Glutamatergic neuron (in vitro differentiated cells): Measurements from ENCODE around the gene ATP5PB. TPM values are rescaled to one million over a fixed set of nuclear protein-coding genes. Genes with fewer than 3 reads are reported as not detected.

Experiments
- DNase-seq: peaks from one replicate; pipeline ENCODE4 v3.0.0; 2022
- H3K27ac Mint-ChIP-seq: one replicate; pipeline ENCODE4 v1.8.0; 2020; ENCODE audit warnings: mild to moderate bottlenecking, mixed read lengths, inconsistent platforms; ENCODE audit not compliant: unreplicated experiment
- H3K27me3 Mint-ChIP-seq: one replicate; pipeline ENCODE4 v1.8.0; 2020; ENCODE audit warnings: mild to moderate bottlenecking, moderate library complexity, mixed read lengths, inconsistent platforms; ENCODE audit not compliant: unreplicated experiment
- H3K36me3 Mint-ChIP-seq: one replicate; pipeline ENCODE4 v1.8.0; 2020; ENCODE audit warnings: mild to moderate bottlenecking, mixed read lengths, inconsistent platforms; ENCODE audit not compliant: unreplicated experiment
- H3K4me1 Mint-ChIP-seq: one replicate; pipeline ENCODE4 v1.8.0; 2020; ENCODE audit warnings: mild to moderate bottlenecking, low read depth, mixed read lengths, inconsistent platforms; ENCODE audit not compliant: unreplicated experiment
- H3K4me3 Mint-ChIP-seq: one replicate; pipeline ENCODE4 v1.8.0; 2020; ENCODE audit warnings: mild to moderate bottlenecking, mixed read lengths, inconsistent platforms; ENCODE audit not compliant: unreplicated experiment
- H3K9me3 Mint-ChIP-seq: one replicate; pipeline ENCODE4 v1.8.0; 2020; ENCODE audit warnings: mild to moderate bottlenecking, moderate library complexity, mixed read lengths, inconsistent platforms; ENCODE audit not compliant: unreplicated experiment
- CTCF ChIP-seq: fragments of 200-600 bp; sonication (generic); IDR thresholded peaks from one replicate; pipeline ENCODE4 v1.5.0; 2021; ENCODE audit not compliant: partially characterized antibody, unreplicated experiment
- total RNA-seq: library from RNA; stranded (reverse); fragmentation: NEBNext Ultra II Directional; extraction: Animal tissue kit (Norgen Biotek cat#: 25700); gene quantifications from one replicate; pipeline ENCODE4 v1.2.1, GENCODE V29; 2021; ENCODE audit not compliant: unreplicated experiment

ATP5PB gene
- total RNA-seq, 1 donor from 2014 or later, result 272 TPM

GRCh38 chr1:111461765-111462164 lies 12.5 kb downstream of the ATP5PB start:
- H3K4me3 Mint-ChIP-seq, result no peak overlapping the region
- no peak for DNase-seq
- H3K9me3 Mint-ChIP-seq, result peaks cover 1% of the 10 kb centered on the region
- no peaks in the 10 kb centered on the region for H3K27me3 Mint-ChIP-seq
- H3K36me3 Mint-ChIP-seq, result no peaks in the 10 kb centered on the region
- TF ChIP-seq CTCF, result no peak
- H3K4me1 Mint-ChIP-seq, result no peaks in the 10 kb centered on the region
- no peak overlapping the region for H3K27ac Mint-ChIP-seq

DNA sequence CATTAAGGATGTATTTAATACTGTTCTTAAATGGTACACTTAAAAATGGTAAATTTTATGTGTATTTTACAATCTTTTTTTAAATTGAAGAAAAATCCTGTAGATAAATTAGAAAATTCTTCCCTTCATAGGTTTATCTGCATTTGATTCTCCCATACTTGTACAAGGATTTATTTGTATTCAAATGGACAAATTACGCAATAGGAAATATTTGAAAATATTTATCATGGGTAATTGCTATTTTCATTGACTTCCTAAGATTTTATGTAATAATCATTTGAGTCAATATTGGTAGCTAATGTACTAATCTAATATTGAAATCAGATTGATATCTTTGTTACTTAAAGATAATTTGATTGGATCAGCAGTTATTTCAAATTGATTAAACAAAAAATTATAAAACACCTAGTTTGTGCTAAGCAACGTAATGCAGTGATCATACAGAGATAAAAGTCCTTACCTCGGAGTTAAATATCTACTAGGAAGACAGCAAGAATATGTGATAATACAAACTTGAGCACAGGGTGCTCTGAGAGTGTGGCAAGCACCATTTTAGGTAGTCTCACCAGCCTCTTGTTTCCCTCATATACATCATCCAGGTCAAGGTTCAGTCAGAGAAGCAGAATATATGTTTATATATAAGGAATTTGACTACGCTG lies 13.2 kb downstream of the ATP5PB start:
- no peak for TF ChIP-seq CTCF
- H3K27me3 Mint-ChIP-seq, result no peaks in the 10 kb centered on the region
- no peaks in the 10 kb centered on the region for H3K36me3 Mint-ChIP-seq
- no peak for DNase-seq
- H3K27ac Mint-ChIP-seq, result no peak overlapping the region
- H3K4me1 Mint-ChIP-seq, result no peaks in the 10 kb centered on the region
- no peak overlapping the region for H3K4me3 Mint-ChIP-seq
- peaks cover 1% of the 10 kb centered on the region for H3K9me3 Mint-ChIP-seq

- Mint-ChIP-seq H3K9me3 (peaks cover 1% of the 10 kb centered on the region), H3K36me3 (no peaks in the 10 kb centered on the region), H3K4me1 (no peaks in the 10 kb centered on the region), H3K4me3 (no peak overlapping the region), H3K27ac (no peak overlapping the region), H3K27me3 (no peaks in the 10 kb centered on the region)
- no peak for DNase-seq
- no peak for TF ChIP-seq CTCF
These were observed 13.9 kb downstream of the ATP5PB start for GRCh38 chr1:111463029-111463683.

- no peak overlapping the region for H3K27ac Mint-ChIP-seq
- DNase-seq, result no peak
- no peaks in the 10 kb centered on the region for H3K4me1 Mint-ChIP-seq
- no peaks in the 10 kb centered on the region for H3K36me3 Mint-ChIP-seq
- H3K4me3 Mint-ChIP-seq, result no peak overlapping the region
- H3K9me3 Mint-ChIP-seq, result peaks cover 1% of the 10 kb centered on the region
- TF ChIP-seq CTCF, result no peak
- no peaks in the 10 kb centered on the region for H3K27me3 Mint-ChIP-seq
These were observed 16.5 kb downstream of the ATP5PB start for GRCh38 chr1:111465754-111466153.

GRCh38 chr1:111466480-111466879 lies 17.2 kb downstream of the ATP5PB start:
- Mint-ChIP-seq H3K27me3 (no peaks in the 10 kb centered on the region), H3K36me3 (no peaks in the 10 kb centered on the region), H3K4me3 (no peak overlapping the region), H3K9me3 (peaks cover 1% of the 10 kb centered on the region), H3K27ac (no peak overlapping the region), H3K4me1 (no peaks in the 10 kb centered on the region)
- no peak for TF ChIP-seq CTCF
- no peak for DNase-seq
